H1 (cell line): ENCODE data around the gene PEX16.

Experiments
- CTCF ChIP-seq, 3 experiments: IDR thresholded peaks; 1 replicate in 2 of 3; 2 replicates in 1 of 3; pipeline versions ENCODE4 v1.5.1 to v1.6.1; 2011; ENCODE audit warnings: low read length in 3 of 3, mild to moderate bottlenecking in 3 of 3, inconsistent platforms in 2 of 3, low read depth in 1 of 3, moderate library complexity in 1 of 3; ENCODE audit not compliant: insufficient read depth in 1 of 3; ENCODE audit errors: control extremely low read depth in 1 of 3
- KDM1A ChIP-seq: fragments of 200-600, 300-600 bp; sonication (generic); IDR thresholded peaks from 2 replicates; pipeline ENCODE4 v1.7.1; 2016; ENCODE audit warnings: mild to moderate bottlenecking, low read length, borderline replicate concordance

GRCh38 chr11:45860348-45860747, 57.3 kb downstream of the PEX16 start:
- TF ChIP-seq CTCF (IDR thresholded peaks at IDR 0.05; ENCODE audit: control extremely low read depth in 1 of 3, insufficient read depth in 1 of 3, low read depth in 1 of 3, low read length in 3 of 3), result no peak
- no peak for TF ChIP-seq KDM1A
